22Rv1 (cell line): ENCODE measurements around the gene INPP5A.

Experiments
- H3K27ac ChIP-seq: fragments of 450-650 bp; 2 replicates; pipeline ENCODE4 v1.5.1; 2017
- ZFX ChIP-seq: fragments of 450-650 bp; IDR thresholded peaks from 2 replicates; pipeline ENCODE4 v1.6.1; 2017; ENCODE audit warnings: antibody characterized with exemption, borderline replicate concordance
- TF ChIP-seq, protein P1 (sequence below): fragments of 450-650 bp; IDR thresholded peaks from 2 replicates; pipeline ENCODE4 v1.5.1; 2017; ENCODE audit warnings: mild to moderate bottlenecking

The INPP5A gene

DNA sequence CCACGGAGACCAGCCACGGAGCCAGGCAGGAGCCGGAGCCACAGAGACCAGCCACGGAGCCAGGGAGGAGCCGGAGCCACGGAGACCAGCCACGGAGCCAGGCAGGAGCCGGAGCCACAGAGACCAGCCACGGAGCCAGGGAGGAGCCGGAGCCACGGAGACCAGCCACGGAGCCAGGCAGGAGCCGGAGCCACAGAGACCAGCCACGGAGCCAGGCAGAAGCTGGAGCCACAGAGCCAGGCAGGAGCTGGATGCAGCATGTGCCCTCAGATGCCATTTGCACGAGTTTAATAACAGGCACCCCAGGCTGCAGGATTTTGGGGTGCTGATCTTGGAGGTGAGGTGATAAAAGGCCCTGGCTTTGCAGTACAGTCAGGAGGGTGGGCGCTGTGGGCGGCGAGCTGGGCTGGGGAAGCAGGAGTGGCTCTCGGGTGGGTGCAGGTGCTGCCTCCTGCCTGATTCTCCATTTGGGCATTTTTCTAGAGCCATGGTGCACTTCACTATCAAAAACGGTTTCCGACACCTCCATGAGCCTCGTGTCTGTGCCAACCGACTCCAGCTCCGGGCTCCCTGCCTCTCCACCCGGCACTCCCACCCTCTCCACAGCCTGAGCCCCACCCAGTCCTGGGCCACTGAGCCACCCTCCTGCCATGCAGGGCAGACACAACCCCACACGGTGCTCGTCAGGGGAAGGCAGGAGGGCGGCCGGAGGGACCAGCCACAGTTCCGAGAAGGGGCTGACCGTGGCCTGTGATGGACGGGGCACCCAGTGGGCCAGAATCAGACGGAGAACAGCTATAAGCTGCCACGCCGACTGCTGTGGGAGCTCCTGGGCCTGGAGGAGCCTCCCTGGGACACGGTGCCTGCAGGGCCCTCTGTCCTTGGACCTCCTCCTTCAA lies 289.2 kb downstream of the INPP5A start:
- no peak overlapping the region for H3K27ac ChIP-seq
- no peak for TF ChIP-seq ZFX
- TF ChIP-seq, protein P1, sequence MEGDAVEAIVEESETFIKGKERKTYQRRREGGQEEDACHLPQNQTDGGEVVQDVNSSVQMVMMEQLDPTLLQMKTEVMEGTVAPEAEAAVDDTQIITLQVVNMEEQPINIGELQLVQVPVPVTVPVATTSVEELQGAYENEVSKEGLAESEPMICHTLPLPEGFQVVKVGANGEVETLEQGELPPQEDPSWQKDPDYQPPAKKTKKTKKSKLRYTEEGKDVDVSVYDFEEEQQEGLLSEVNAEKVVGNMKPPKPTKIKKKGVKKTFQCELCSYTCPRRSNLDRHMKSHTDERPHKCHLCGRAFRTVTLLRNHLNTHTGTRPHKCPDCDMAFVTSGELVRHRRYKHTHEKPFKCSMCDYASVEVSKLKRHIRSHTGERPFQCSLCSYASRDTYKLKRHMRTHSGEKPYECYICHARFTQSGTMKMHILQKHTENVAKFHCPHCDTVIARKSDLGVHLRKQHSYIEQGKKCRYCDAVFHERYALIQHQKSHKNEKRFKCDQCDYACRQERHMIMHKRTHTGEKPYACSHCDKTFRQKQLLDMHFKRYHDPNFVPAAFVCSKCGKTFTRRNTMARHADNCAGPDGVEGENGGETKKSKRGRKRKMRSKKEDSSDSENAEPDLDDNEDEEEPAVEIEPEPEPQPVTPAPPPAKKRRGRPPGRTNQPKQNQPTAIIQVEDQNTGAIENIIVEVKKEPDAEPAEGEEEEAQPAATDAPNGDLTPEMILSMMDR: no peak

DNA sequence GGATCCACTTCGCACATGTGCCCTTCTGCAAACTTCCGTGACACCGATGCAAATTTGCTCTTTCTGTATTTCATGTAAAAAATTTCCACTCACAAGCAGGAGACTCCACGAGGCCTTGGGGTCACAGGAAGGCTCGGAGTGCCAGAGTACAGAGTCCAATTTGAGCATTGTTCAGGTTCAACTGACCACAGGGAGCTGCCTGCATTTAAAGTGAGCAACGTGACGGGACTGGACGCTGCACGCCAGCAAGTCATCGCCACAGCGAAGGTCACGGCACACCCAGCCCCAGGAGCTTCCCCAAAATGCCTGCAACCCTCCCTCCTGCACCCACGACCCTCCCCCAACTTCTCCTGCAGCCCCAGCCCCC lies 289.8 kb downstream of the INPP5A start:
- no peak for TF ChIP-seq ZFX
- TF ChIP-seq, protein P1: no peak
- H3K27ac ChIP-seq: no peak overlapping the region

DNA sequence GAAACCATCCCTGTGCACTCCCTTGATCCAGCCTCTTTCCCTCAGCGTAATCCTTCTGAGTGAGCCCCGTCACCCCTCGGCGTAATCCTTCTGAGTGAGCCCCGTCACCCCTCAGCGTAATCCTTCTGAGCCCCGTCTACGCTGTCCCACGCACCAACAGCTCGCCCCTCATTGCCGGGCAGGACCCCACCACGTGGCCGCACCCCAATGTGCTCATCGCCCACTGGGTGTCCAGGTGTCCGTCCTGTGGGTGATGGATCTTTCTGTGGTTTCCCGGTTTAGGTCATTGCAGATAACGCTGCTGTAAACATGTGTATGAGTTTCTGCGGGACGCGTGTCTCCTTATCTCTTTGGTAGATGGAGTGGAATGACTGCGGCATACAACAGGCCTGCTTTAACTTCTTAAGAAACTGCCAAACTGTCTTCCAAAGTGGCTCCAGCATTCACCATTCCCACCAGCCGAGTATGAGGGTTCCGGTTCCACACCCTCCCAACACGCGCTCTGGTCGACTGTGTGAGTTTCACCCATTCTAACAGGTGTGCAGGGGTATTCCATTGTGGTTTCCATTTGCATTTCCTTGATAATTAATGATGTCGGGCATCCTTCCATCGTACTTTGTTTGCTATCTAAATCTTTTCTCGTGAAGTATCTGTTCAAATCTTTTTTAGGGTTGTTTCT lies 290.4 kb downstream of the INPP5A start:
- no peak overlapping the region for H3K27ac ChIP-seq
- no peak for TF ChIP-seq ZFX
- TF ChIP-seq, protein P1: no peak

DNA sequence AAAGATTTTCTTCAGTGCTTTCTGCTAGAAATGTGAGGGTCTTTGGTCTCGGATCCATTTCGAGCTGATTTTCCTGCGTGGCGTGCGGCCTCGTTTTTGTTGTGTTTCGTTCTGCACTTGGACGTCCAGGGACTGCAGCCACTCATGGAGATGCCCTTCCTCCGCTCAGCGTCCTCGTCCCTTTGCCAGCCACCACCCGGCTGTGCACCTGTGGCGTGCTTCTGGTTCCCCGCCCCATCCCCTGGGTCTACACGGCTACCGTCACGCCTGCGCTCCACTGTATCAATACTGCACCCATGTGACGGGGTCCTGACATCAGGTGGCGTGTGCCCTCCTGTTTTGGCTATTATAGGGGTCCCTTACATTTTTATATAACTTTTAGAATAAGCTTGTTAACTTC lies 291.1 kb downstream of the INPP5A start:
- H3K27ac ChIP-seq: no peak overlapping the region
- TF ChIP-seq, protein P1: no peak
- no peak for TF ChIP-seq ZFX

DNA sequence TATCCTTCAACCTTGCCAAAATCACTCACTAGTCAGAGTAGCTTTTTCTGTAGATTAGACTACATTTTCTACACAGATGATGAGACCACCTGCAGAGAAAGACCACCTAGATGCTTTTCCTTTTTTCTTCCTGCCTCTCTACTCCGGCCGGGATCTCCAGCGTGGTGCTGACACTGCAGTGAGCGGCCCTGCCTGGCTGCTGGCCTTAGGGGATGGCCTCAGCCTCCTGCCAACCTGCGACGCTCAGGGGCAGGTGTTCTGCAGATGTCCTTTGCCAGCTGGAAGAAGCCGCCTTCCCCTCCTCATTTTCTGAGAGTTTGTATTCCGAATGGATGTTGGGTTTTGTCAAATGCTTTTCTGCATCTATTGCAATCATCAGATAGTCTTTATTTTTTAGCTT lies 291.8 kb downstream of the INPP5A start:
- TF ChIP-seq, protein P1: no peak
- TF ChIP-seq ZFX: no peak
- no peak overlapping the region for H3K27ac ChIP-seq

DNA sequence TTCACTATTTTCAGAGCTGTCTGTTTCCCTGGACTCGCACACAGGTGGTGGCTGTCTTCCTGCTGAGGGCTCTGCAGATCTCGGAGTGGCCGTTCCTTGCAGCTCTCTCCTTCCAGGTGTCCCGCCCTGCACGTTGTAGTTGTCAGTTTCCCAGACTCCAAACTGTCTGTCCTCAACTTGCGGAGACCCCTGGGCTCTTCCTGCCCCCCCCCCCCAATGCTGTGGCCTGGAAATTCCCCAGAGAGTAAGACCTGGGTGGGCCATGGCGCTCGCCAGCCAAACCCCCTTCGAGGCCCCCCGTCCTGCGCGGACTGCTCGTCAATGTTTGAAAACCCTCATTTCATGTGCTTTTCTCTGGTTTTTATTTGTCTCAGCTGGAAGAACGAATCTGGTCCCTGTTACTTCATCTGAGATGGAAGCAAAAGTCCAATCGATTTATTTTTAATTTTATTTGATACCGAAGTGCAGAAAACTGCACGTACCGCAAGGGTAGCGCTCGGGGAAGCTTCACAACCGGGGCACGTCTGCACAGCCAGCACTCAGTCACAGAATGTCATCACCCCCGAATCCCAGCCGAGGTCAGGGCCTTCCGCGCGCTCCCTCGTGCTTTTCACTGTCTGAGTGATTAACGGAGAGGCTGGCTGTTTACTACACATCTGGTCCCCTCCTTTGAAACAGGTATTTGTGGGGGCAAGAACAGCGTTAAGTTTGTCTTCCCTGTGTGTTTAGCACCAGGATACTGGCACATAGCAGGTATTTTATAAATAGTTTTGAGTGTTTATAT lies 294.8 kb downstream of the INPP5A start:
- TF ChIP-seq, protein P1: no peak
- no peak for TF ChIP-seq ZFX
- no peak overlapping the region for H3K27ac ChIP-seq
